H1 (cell line): ENCODE measurements around the gene RGS16. TPM values are rescaled to one million over a fixed set of nuclear protein-coding genes. Genes with fewer than 3 reads are reported as not detected.

Experiments used
- CTCF ChIA-PET: fragments of 300-600 bp; sonication (Branson Sonifier 250); formaldehyde crosslinking; loops from one replicate; lab custom pipeline; 2021; ENCODE audit not compliant: partially characterized antibody; lab: Charles Lee
- POLR2A ChIA-PET: fragments of 300-600 bp; sonication (Branson Sonifier 250); formaldehyde crosslinking; loops from one replicate; lab custom pipeline; 2021; ENCODE audit warnings: inconsistent platforms; ENCODE audit not compliant: partially characterized antibody; lab: Charles Lee
- DNase-seq, 2 experiments: peaks; one replicate each; pipeline versions ENCODE4 v3.0.0 to v3.0.0-alpha.2; 2010 to 2022; ENCODE audit warnings: low spot score in 2 of 2, low read depth in 1 of 2, mixed read lengths in 1 of 2
- FAIRE-seq: peaks from 2 replicates; lab custom pipeline; 2011; peaks lifted over from hg19 to GRCh38; lab: Jason Lieb, UNC
- H2AFZ ChIP-seq: 2 replicates; pipeline ENCODE4 v1.8.1; 2012; ENCODE audit warnings: low read length, inconsistent platforms
- H2AK5ac ChIP-seq: 2 replicates; pipeline ENCODE4 v1.6.1; 2013; ENCODE audit warnings: low read depth, low read length
- H2BK120ac ChIP-seq: replicated peaks from 2 replicates; pipeline ENCODE3; 2013; ENCODE audit warnings: low read depth, low read length, inconsistent platforms
- H2BK12ac ChIP-seq: 2 replicates; pipeline ENCODE4 v1.6.1; 2013; ENCODE audit warnings: low read depth, low read length
- H2BK15ac ChIP-seq: 2 replicates; pipeline ENCODE4 v1.6.1; 2013; ENCODE audit warnings: low read length
- H2BK20ac ChIP-seq: 2 replicates; pipeline ENCODE4 v1.6.1; 2013; ENCODE audit warnings: low read length
- H2BK5ac ChIP-seq: 2 replicates; pipeline ENCODE4 v1.6.1; 2013; ENCODE audit warnings: low read depth, low read length
- H3K14ac ChIP-seq: 2 replicates; pipeline ENCODE4 v1.6.1; 2013; ENCODE audit warnings: inconsistent platforms; ENCODE audit not compliant: insufficient read length
- H3K18ac ChIP-seq: 2 replicates; pipeline ENCODE4 v1.6.1; 2013; ENCODE audit warnings: low read length; ENCODE audit errors: extremely low read depth
- H3K23ac ChIP-seq: 2 replicates; pipeline ENCODE4 v1.6.1; 2013; ENCODE audit warnings: inconsistent platforms; ENCODE audit not compliant: insufficient read length
- H3K23me2 ChIP-seq: 2 replicates; pipeline ENCODE4 v1.6.1; 2013; ENCODE audit warnings: low read depth, low read length
- H3K27ac ChIP-seq: 2 replicates; pipeline ENCODE4 v1.6.1; 2011; ENCODE audit warnings: low read depth, low read length, inconsistent platforms
- H3K27me3 ChIP-seq, 4 experiments: replicated peaks in 1 of 4; 1 replicate in 1 of 4; 2 replicates in 3 of 4; pipeline versions ENCODE4 v1.6.1 to v1.8.1; 2011 to 2013; ENCODE audit warnings: low read length in 3 of 4, mild to moderate bottlenecking in 3 of 4, inconsistent platforms in 2 of 4, mixed read lengths in 2 of 4, moderate library complexity in 1 of 4; ENCODE audit not compliant: control insufficient read depth in 3 of 4, insufficient read depth in 3 of 4; ENCODE audit errors: extremely low read depth in 1 of 4
- H3K36me3 ChIP-seq, 4 experiments: 2 replicates each; pipeline versions ENCODE4 v1.6.1 to v1.8.1; 2011 to 2013; ENCODE audit warnings: mild to moderate bottlenecking in 4 of 4, low read length in 3 of 4, moderate library complexity in 2 of 4, control low read depth in 1 of 4, inconsistent platforms in 1 of 4; ENCODE audit not compliant: insufficient read depth in 4 of 4, control insufficient read depth in 2 of 4
- H3K4ac ChIP-seq: replicated peaks from 2 replicates; pipeline ENCODE3; 2013; ENCODE audit warnings: low read length, low read depth, mixed read lengths, inconsistent platforms; ENCODE audit not compliant: insufficient read length
- H3K4me1 ChIP-seq, 4 experiments: replicated peaks in 1 of 4; 1 replicate in 1 of 4; 2 replicates in 3 of 4; pipeline versions ENCODE4 v1.6.1 to v1.8.1; 2011 to 2013; ENCODE audit warnings: low read length in 3 of 4, inconsistent platforms in 2 of 4, mixed read lengths in 1 of 4; ENCODE audit not compliant: insufficient read depth in 4 of 4, control insufficient read depth in 3 of 4
- H3K4me2 ChIP-seq, 2 experiments: 2 replicates each; pipeline versions ENCODE4 v1.6.1 to v1.8.1; 2011 to 2013; ENCODE audit warnings: low read depth in 2 of 2, low read length in 2 of 2, control low read depth in 1 of 2, inconsistent platforms in 1 of 2, mild to moderate bottlenecking in 1 of 2; ENCODE audit not compliant: insufficient read depth in 1 of 2
- H3K4me3 ChIP-seq, 4 experiments: fragments of 200-600, 300-600 bp in 1 of 4; sonication (generic), shearing (Covaris generic), sonication (Bioruptor Twin) in 1 of 4; 2 replicates each; pipeline versions ENCODE4 v1.5.1 to v1.8.1; 2011 to 2016; ENCODE audit warnings: low read length in 4 of 4, low read depth in 3 of 4, control low read depth in 2 of 4, inconsistent platforms in 2 of 4, mild to moderate bottlenecking in 2 of 4, mixed read lengths in 1 of 4, moderate library complexity in 1 of 4; ENCODE audit not compliant: insufficient read depth in 2 of 4; ENCODE audit errors: extremely low read depth in 1 of 4
- H3K56ac ChIP-seq: replicated peaks from 2 replicates; pipeline ENCODE3; 2013; ENCODE audit warnings: low read depth, mild to moderate bottlenecking, mixed read lengths, low read length, inconsistent platforms; ENCODE audit not compliant: insufficient read length
- H3K79me1 ChIP-seq: 2 replicates; pipeline ENCODE4 v1.6.1; 2013; ENCODE audit warnings: low read depth, low read length, control low read depth
- H3K79me2 ChIP-seq, 2 experiments: 2 replicates each; pipeline versions ENCODE4 v1.6.1 to v1.8.1; 2012 to 2013; ENCODE audit warnings: low read length in 2 of 2, mild to moderate bottlenecking in 2 of 2, inconsistent platforms in 1 of 2; ENCODE audit not compliant: insufficient read depth in 2 of 2, control insufficient read depth in 1 of 2
- H3K9ac ChIP-seq, 4 experiments: replicated peaks in 1 of 4; 1 replicate in 1 of 4; 2 replicates in 3 of 4; pipeline versions ENCODE4 v1.6.1 to v1.8.1; 2011 to 2013; ENCODE audit warnings: low read depth in 3 of 4, low read length in 3 of 4, control low read depth in 2 of 4, mild to moderate bottlenecking in 2 of 4, moderate library complexity in 2 of 4, inconsistent platforms in 1 of 4; ENCODE audit errors: extremely low read depth in 1 of 4
- H3K9me3 ChIP-seq, 2 experiments: 2 replicates each; pipeline versions ENCODE4 v1.6.1 to v1.8.1; 2012 to 2013; ENCODE audit warnings: mild to moderate bottlenecking in 2 of 2, moderate library complexity in 2 of 2, control low read depth in 1 of 2, inconsistent platforms in 1 of 2, low read depth in 1 of 2, low read length in 1 of 2, mixed read lengths in 1 of 2; ENCODE audit not compliant: insufficient read depth in 2 of 2
- H4K20me1 ChIP-seq, 2 experiments: replicated peaks in 1 of 2; 2 replicates each; pipeline versions ENCODE3 to v1.8.1; 2011 to 2013; ENCODE audit warnings: inconsistent platforms in 2 of 2, low read length in 2 of 2, mild to moderate bottlenecking in 1 of 2; ENCODE audit not compliant: insufficient read depth in 2 of 2, control insufficient read depth in 1 of 2
- H4K5ac ChIP-seq: 2 replicates; pipeline ENCODE4 v1.6.1; 2013; ENCODE audit warnings: low read length, low read depth, mixed read lengths, inconsistent platforms; ENCODE audit not compliant: insufficient read length
- H4K8ac ChIP-seq: 2 replicates; pipeline ENCODE4 v1.8.0; 2013; ENCODE audit warnings: mild to moderate bottlenecking, moderate library complexity, low read length, inconsistent platforms; ENCODE audit not compliant: insufficient read depth; ENCODE audit errors: extremely low read depth
- H4K91ac ChIP-seq: replicated peaks from 2 replicates; pipeline ENCODE3; 2013; ENCODE audit warnings: low read length, mixed read lengths, inconsistent platforms; ENCODE audit not compliant: insufficient read length
- BRCA1 ChIP-seq: IDR thresholded peaks from 2 replicates; pipeline ENCODE4 v1.6.1; 2012; ENCODE audit warnings: low read depth, low read length, improper control_type of control experiment
- CBX8 ChIP-seq: fragments of 300-800, 300-1000 bp; sonication (generic); IDR thresholded peaks from 2 replicates; pipeline ENCODE4 v1.7.1; 2016; ENCODE audit warnings: low read depth, low read length, borderline replicate concordance
- CHD2 ChIP-seq: IDR thresholded peaks from 2 replicates; pipeline ENCODE4 v1.6.1; 2012; ENCODE audit warnings: low read length, improper control_type of control experiment
- CREB1 ChIP-seq: IDR thresholded peaks from 2 replicates; pipeline ENCODE4 v1.6.1; 2012; ENCODE audit warnings: inconsistent platforms
- E2F6 ChIP-seq: IDR thresholded peaks from 2 replicates; pipeline ENCODE4 v1.6.1; 2012; ENCODE audit warnings: inconsistent platforms
- EGR1 ChIP-seq: IDR thresholded peaks from 2 replicates; pipeline ENCODE4 v1.6.1; 2011; ENCODE audit warnings: low read depth, low read length, borderline replicate concordance
- FOSL1 ChIP-seq: IDR thresholded peaks from 2 replicates; pipeline ENCODE4 v1.6.1; 2011; ENCODE audit warnings: mild to moderate bottlenecking, low read depth, low read length, moderate library complexity; ENCODE audit not compliant: insufficient read depth
- JUND ChIP-seq: IDR thresholded peaks from 2 replicates; pipeline ENCODE4 v1.6.1; 2011; ENCODE audit warnings: mild to moderate bottlenecking, improper control_type of control experiment, low read length
- MAFK ChIP-seq: IDR thresholded peaks from 2 replicates; pipeline ENCODE4 v1.6.1; 2012; ENCODE audit warnings: low read depth, mild to moderate bottlenecking, improper control_type of control experiment, low read length
- SP4 ChIP-seq: IDR thresholded peaks from 2 replicates; pipeline ENCODE4 v1.6.1; 2012; ENCODE audit warnings: low read length, inconsistent platforms
- TAF7 ChIP-seq: optimal IDR thresholded peaks from 2 replicates; pipeline ENCODE3; 2011; ENCODE audit warnings: low read depth, mild to moderate bottlenecking, inconsistent platforms, low read length, moderate library complexity, borderline replicate concordance
- TCF12 ChIP-seq: IDR thresholded peaks from 2 replicates; pipeline ENCODE4 v1.6.1; 2011; ENCODE audit warnings: low read depth, mild to moderate bottlenecking, low read length
- WGBS, 2 experiments: shearing (Covaris generic) in 1 of 2; methylation state at CpG; one replicate each; pipeline versions ENCODE4 v1.1.6 to v1.1.7; 2013 to 2015; ENCODE audit warnings: low lambda C conversion rate in 2 of 2, mixed read lengths in 2 of 2, inconsistent platforms in 1 of 2, low coverage in 1 of 2, missing lambda C conversion rate in 1 of 2; ENCODE audit not compliant: insufficient replicate concordance in 2 of 2, insufficient coverage in 1 of 2, insufficient read length in 1 of 2; ENCODE audit errors: extremely low coverage in 1 of 2, missing lambda C conversion rate in 1 of 2; 5-methylcytosine and 5-hydroxymethylcytosine counted together
- polyA plus RNA-seq, 7 experiments: library from polyadenylated mRNA; depleted of rRNA in 3 of 7; stranded (reverse) in 5 of 7; unstranded in 2 of 7; fragments of >200 nt in 5 of 7; fragments of 200-250 nt in 2 of 7; gene quantifications; 1 replicate in 5 of 7; 2 replicates in 1 of 7; 4 replicates in 1 of 7; pipeline versions ENCODE4 v1.2.1 to v1.2.3, GENCODE V29; 2011 to 2013; ENCODE audit warnings: missing spikeins in 2 of 7, mixed read lengths in 2 of 7
- total RNA-seq: library from RNA; stranded (reverse); fragmentation: NEBNext Ultra II Directional; extraction: Animal tissue kit (Norgen Biotek cat#: 25700); gene quantifications from 2 replicates; pipeline ENCODE4 v1.2.1, GENCODE V29; 2021

The RGS16 gene
- total and polyA plus RNA-seq, 2 of the 8 experiments (the other 6 are each of a cell fraction or from before 2014, with no cell fraction given), result 5.7 to 9.8 TPM

- Histone ChIP-seq H3K27ac (no peak overlapping the region), H2AFZ (no peak overlapping the region), H4K91ac (no peak overlapping the region), H3K4me3 (no peak overlapping the region), H3K79me1 (no peaks in the 10 kb centered on the region), H3K23ac (no peak overlapping the region), H3K4ac (no peak overlapping the region), H4K20me1 (no peaks in the 10 kb centered on the region), H3K4me2 (no peak overlapping the region), H4K5ac (no peak overlapping the region)
- CTCF ChIA-PET, result interaction anchor here (1.6 to 37.1 kb wide), 5 partner anchors 10 to 183 kb away, joined by 4 to 1131 read pairs (median 18); partner anchors contain the start of gene NPL
- FAIRE-seq, result no peak
- no peak for TF ChIP-seq EGR1
- TF ChIP-seq CHD2, result no peak
- TF ChIP-seq MAFK, result no peak
- TF ChIP-seq CREB1, result no peak
- TF ChIP-seq CBX8, result no peak
- TF ChIP-seq BRCA1, result no peak
- no peak for TF ChIP-seq TCF12
- no peak for TF ChIP-seq SP4
- TF ChIP-seq TAF7, result no peak
- TF ChIP-seq JUND, result no peak
- no peak for TF ChIP-seq E2F6
- TF ChIP-seq FOSL1, result no peak
- TF ChIP-seq, all 59 proteins: peak for 0
- Histone ChIP-seq H3K36me3 (no peaks in the 10 kb centered on the region; a peak in 1 of 8 replicates), H2BK15ac (no peak overlapping the region), H3K14ac (no peak overlapping the region), H2BK5ac (no peak overlapping the region), H2BK120ac (no peak overlapping the region), H3K27me3 (peaks cover 0 to 33% (median 24%) of the 10 kb centered on the region in 4 experiments; a peak in 6 of 7 replicates), H2BK20ac (no peak overlapping the region), H3K18ac (no peak overlapping the region), H3K56ac (no peak overlapping the region), H3K9me3 (no peaks in the 10 kb centered on the region), H4K8ac (no peak overlapping the region), H3K4me1 (peaks cover 14 to 28% (median 16%) of the 10 kb centered on the region in 4 experiments), H3K9ac (no peak overlapping the region), H2BK12ac (no peak overlapping the region), H3K23me2 (peaks cover 7% of the 10 kb centered on the region), H2AK5ac (no peak overlapping the region), H3K79me2 (no peaks in the 10 kb centered on the region)
- WGBS, 2 experiments, result 89% methylated on average over 2 of the region's 2 CpGs; no CpG with 5 or more reads in 1 of the 2 experiments
- no peak for DNase-seq
- POLR2A ChIA-PET, result interaction anchor here (0.6 to 15.0 kb wide), 5 partner anchors 8 to 258 kb away, joined by 3 to 231 read pairs (median 4); no protein-coding TSS in a partner anchor
Observed at GRCh38 chr1:182608236-182608635, 4.0 kb upstream of the RGS16 start.
